Ovary (tissue), 9 donors: ENCODE measurements around the gene TPGS1. TPM values are rescaled to one million over a fixed set of nuclear protein-coding genes. Genes with fewer than 3 reads are reported as not detected.

Source experiments
- DNase-seq, 5 donors: peaks; one replicate each; pipeline ENCODE4 v3.0.0-alpha.2; 2019 to 2020
- H3K27ac ChIP-seq, 2 donors: fragments of 200-600 bp; one replicate each; pipeline versions ENCODE4 v1.5.1 to v1.8.0; 2019 to 2022
- H3K27me3 ChIP-seq: fragments of 200-600 bp; one replicate; pipeline ENCODE4 v1.8.0; 2022
- H3K36me3 ChIP-seq: fragments of 200-600 bp; sonication (generic); one replicate; pipeline ENCODE4 v1.5.1; 2019
- H3K4me1 ChIP-seq: one replicate; pipeline ENCODE4 v1.8.1; 2013; ENCODE audit warnings: mild to moderate bottlenecking, moderate library complexity; ENCODE audit not compliant: insufficient read depth
- H3K4me3 ChIP-seq: fragments of 200-600 bp; sonication (generic); one replicate; pipeline ENCODE4 v1.5.1; 2017
- H3K9me3 ChIP-seq, 2 donors: fragments of 200-600 bp in 1 of 2; sonication (generic) in 1 of 2; one replicate each; pipeline versions ENCODE4 v1.5.1 to v1.8.1; 2013 to 2019; ENCODE audit warnings: mild to moderate bottlenecking in 1 of 2, moderate library complexity in 1 of 2
- EP300 ChIP-seq: sonication (generic); formaldehyde crosslinking; IDR thresholded peaks from one replicate; pipeline ENCODE4 v1.6.1; 2017; ENCODE audit warnings: antibody characterized with exemption
- POLR2A ChIP-seq: fragments of 450-650 bp; IDR thresholded peaks from one replicate; pipeline ENCODE4 v1.6.1; 2017; ENCODE audit warnings: antibody characterized with exemption, mild to moderate bottlenecking, moderate library complexity
- WGBS, 3 donors: extraction: QIAGEN DNeasy Blood & Tissue Kit in 1 of 3; methylation state at CpG; one replicate each; pipeline versions ENCODE4 v1.1.5 to v1.1.7; 2013 to 2017; 5-methylcytosine and 5-hydroxymethylcytosine counted together
- intact Hi-C, 4 donors: fragments of 100-400 bp; cut with DNase I; formaldehyde crosslinking; loops; one replicate each; pipeline versions ENCODE4 v1.11.0 to v1.15.1; 2022 to 2023
- polyA plus RNA-seq, 2 donors: library from polyadenylated mRNA; stranded (reverse); fragments of 200-250 nt in 1 of 2; fragments of 350-450 nt in 1 of 2; fragmentation: Illumina TruSeq in 1 of 2; extraction: RNeasy Lipid Tissue Mini Kit (QIAGEN cat#74804) in 1 of 2; gene quantifications; one replicate each; pipeline ENCODE4 v1.2.3, GENCODE V29; 2013 to 2014
- total RNA-seq, 7 donors: library from RNA; depleted of rRNA in 2 of 7; stranded (reverse); fragments of >200 nt in 2 of 7; fragmentation: NEBNext Ultra II Directional in 3 of 7; extraction: Animal tissue kit (Norgen Biotek cat#: 25700) in 3 of 7; gene quantifications; one replicate each; pipeline versions ENCODE4 v1.1.0 to v1.2.4, GENCODE V29; 2016 to 2023
- TF ChIP-seq, protein P1 (sequence below), 3 donors: fragments of 450-650 bp in 2 of 3; fragments of 200-600 bp in 1 of 3; IDR thresholded peaks; one replicate each; pipeline versions ENCODE4 v1.5.1 to v1.8.0; 2016 to 2022; ENCODE audit warnings: antibody characterized with exemption in 3 of 3, mild to moderate bottlenecking in 1 of 3
- donor health status: DM: no; HTN: no; CAD: no; lungs with moderate emphysema.
- donor health status: DM: no; HTN: no; CAD: no.
- donor health status: Bipolar disorder and iron deficiency.
- donor health status: DM: yes; HTN: yes; CAD: no.
- donor health status: DM: no; HTN: no; CAD: no.
- donor health status: DM: yes; HTN: yes; CAD: no.

TPGS1 gene
- total and polyA plus RNA-seq, 9 donors = 0.12 to 93.3 (median 24.7) TPM

DNA sequence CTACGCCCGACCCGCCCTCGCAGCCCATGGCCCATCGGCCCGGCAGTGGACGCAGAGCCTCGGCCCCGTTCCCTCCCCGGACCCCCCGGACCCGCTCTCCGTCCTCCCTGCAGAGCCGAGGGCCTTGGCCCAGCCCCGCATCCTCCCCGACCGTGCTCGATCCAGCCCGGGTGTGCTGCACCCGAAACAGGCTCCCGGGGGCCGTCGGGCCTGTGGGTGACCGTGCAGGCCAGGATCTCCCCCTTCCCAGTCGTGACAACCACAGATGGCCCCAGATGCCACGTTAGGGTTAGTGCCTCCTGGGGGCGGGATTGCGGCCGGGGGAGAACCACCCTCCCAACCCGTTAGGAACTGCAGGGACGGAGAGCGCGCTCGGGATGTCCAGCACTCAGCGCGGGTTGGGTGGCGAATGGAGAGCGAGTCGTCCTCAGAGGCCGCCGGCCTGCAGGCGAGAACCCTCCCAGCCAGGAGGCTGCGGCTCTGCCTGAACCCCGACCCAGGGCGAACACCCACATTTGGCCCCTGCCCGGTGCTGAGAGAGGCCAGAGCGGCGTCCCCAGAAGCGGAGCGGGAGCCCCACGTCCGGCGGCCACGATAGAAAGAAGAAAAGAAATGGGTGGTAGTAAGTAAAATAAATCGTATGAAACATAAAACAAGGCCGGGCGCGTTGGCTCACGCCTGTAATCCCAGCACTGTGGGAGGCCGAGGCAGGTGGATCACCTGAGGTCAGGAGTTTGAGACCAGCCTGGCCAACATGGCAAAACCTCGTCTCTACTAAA is 17.7 kb upstream of the TPGS1 start:
- TF ChIP-seq POLR2A = no peak
- TF ChIP-seq, protein P1, sequence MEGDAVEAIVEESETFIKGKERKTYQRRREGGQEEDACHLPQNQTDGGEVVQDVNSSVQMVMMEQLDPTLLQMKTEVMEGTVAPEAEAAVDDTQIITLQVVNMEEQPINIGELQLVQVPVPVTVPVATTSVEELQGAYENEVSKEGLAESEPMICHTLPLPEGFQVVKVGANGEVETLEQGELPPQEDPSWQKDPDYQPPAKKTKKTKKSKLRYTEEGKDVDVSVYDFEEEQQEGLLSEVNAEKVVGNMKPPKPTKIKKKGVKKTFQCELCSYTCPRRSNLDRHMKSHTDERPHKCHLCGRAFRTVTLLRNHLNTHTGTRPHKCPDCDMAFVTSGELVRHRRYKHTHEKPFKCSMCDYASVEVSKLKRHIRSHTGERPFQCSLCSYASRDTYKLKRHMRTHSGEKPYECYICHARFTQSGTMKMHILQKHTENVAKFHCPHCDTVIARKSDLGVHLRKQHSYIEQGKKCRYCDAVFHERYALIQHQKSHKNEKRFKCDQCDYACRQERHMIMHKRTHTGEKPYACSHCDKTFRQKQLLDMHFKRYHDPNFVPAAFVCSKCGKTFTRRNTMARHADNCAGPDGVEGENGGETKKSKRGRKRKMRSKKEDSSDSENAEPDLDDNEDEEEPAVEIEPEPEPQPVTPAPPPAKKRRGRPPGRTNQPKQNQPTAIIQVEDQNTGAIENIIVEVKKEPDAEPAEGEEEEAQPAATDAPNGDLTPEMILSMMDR (IDR thresholded peaks at IDR 0.05) = no peak
- TF ChIP-seq EP300 = no peak
- no peaks in the 10 kb centered on the region for H3K36me3 ChIP-seq
- H3K9me3 ChIP-seq = no peaks in the 10 kb centered on the region
- intact Hi-C loops = no loop called here
- H3K27ac ChIP-seq = peak overlapping the region; percentile 18 to 85
- DNase-seq = peak in 1 of 5 donors; percentile 46
- H3K4me3 ChIP-seq = peak overlapping the region; percentile 74
- WGBS, 3 donors = 8 to 31% (median 31%) methylated on average over 33 to 61 of the region's 61 CpGs
- no peaks in the 10 kb centered on the region for H3K27me3 ChIP-seq
- H3K4me1 ChIP-seq = peaks cover 4% of the 10 kb centered on the region

DNA sequence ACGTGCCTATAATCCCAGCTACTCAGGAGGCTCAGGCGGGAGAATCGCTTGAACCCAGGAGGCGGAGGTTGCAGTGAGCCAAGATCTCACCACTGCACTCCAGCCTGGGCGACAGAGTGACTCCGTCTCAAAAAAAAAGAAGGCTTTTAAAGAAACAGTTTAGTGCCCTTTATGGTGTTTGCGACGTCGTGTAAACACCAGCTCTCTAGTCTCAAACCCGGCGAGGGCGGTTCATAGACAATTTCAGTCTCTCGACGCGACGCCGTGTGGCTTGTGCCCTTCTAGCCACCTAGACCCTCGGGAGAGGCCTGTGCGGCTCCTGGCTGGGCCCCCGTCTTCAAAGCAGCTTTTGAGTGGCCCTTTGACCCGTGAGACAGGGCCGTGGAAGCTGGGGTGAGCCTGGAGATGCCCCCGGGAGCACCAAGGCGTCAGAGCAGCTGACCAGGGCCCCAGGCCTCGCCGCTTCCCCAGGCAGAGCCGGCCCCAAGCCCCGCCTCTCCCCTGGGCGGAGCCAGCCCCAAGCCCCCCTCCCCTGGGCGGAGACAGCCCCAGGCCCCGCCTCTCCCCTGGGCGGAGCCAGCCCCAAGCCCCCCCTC is 16.1 kb upstream of the TPGS1 start:
- Histone ChIP-seq H3K4me3 (no peak overlapping the region), H3K9me3 (no peaks in the 10 kb centered on the region), H3K27ac (no peak overlapping the region), H3K4me1 (peaks cover 6% of the 10 kb centered on the region), H3K36me3 (no peaks in the 10 kb centered on the region), H3K27me3 (peaks cover 3% of the 10 kb centered on the region)
- WGBS, 3 donors = 73 to 78% (median 76%) methylated on average over 21 to 32 of the region's 32 CpGs
- intact Hi-C loops = no loop called here
- TF ChIP-seq EP300 = no peak
- TF ChIP-seq, protein P1 (IDR thresholded peaks at IDR 0.05) = no peak
- no peak for TF ChIP-seq POLR2A
- DNase-seq = peak in 1 of 5 donors; percentile 35

DNA sequence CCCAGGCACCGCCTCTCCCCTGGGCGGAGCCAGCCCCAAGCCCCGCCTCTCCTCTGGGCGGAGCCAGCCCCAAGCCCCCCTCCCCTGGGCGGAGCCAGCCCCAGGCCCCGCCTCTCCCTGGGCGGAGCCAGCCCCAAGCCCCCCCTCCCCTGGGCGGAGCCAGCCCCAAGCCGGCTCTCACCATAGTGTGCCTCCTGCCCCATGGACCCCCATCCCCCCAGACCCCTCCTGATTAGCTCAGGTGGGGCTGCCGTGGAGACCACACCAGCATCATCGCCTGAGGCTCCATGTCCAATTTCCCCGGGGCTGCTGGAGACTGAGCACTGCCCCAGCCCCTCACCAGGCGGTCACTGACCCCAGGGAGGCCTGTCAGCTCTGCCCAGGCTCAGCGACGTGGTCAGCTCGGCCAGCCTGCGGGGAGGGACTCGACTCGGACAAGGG is 15.2 kb upstream of the TPGS1 start:
- Histone ChIP-seq H3K27ac (no peak overlapping the region), H3K36me3 (no peaks in the 10 kb centered on the region), H3K4me3 (no peak overlapping the region), H3K4me1 (peaks cover 6% of the 10 kb centered on the region), H3K27me3 (peaks cover 3% of the 10 kb centered on the region), H3K9me3 (no peaks in the 10 kb centered on the region)
- no peak for DNase-seq
- WGBS, 3 donors = 70 to 79% (median 75%) methylated on average over 7 to 19 of the region's 19 CpGs
- intact Hi-C loops = no loop called here
- TF ChIP-seq POLR2A (no peak), EP300 (no peak)
- TF ChIP-seq, protein P1 (IDR thresholded peaks at IDR 0.05) = no peak

DNA sequence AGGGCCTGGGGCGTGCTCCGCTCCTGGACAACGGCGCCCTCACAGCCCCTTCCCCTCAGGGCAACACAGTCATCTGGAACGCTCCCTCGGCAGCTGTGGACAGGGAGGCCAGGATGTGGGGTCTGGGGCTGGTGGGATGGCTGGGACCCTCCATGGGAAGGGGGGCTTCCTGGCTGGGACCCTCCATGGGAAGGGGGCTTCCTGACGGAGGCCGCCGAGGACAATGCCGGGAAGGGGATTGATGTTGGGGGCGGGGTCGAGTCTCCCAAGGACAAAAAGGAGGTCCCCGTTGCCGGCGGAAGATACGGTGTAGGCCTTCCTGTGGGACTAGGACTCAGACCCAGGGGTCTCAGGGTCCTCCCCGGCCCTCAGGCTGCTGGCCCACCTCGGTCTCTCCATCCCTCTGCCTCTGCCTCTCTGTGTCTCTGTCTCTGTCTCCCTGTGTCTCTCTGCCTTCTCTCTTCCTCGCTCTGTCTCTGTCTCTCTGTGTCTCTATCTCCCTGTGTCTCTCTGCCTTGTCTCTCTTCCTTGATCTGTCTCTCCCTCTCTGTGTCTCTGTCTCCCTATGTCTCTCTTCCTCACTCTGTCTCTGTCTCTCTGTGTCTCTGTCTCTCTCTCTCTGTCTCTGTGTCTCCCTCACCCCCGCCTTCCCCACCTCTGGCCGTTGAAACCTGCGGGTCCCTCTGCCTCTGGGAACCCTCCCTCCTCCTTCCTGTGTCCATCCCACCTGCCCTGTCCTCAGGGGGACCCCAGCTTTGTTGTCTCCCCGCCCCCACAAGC is 13.7 kb upstream of the TPGS1 start:
- Histone ChIP-seq H3K4me3 (no peak overlapping the region), H3K27me3 (peaks cover 3% of the 10 kb centered on the region), H3K27ac (no peak overlapping the region), H3K9me3 (no peaks in the 10 kb centered on the region), H3K4me1 (peaks cover 6% of the 10 kb centered on the region), H3K36me3 (no peaks in the 10 kb centered on the region)
- TF ChIP-seq EP300 (no peak), POLR2A (no peak)
- TF ChIP-seq, protein P1 (IDR thresholded peaks at IDR 0.05) = no peak
- WGBS, 3 donors = 60 to 69% (median 65%) methylated on average over 23 of the region's 23 CpGs
- DNase-seq = no peak
- intact Hi-C loops = no loop called here
